Spleen (tissue), 11 donors: ENCODE data around the gene TRAM2. TPM values are rescaled to one million over a fixed set of nuclear protein-coding genes. Genes with fewer than 3 reads are reported as not detected.

ENCODE experiments used
- DNase-seq: peaks from one replicate; pipeline ENCODE4 v3.0.0-alpha.2; 2020
- H3K27ac ChIP-seq, 8 donors: fragments of 200-600 bp; sonication (generic) in 7 of 8; 1 replicate in 4 of 8; 2 replicates in 4 of 8; pipeline versions ENCODE4 v1.5.0 to v1.8.0; 2016 to 2021; ENCODE audit warnings: inconsistent platforms in 4 of 8, mild to moderate bottlenecking in 4 of 8, moderate library complexity in 1 of 8
- H3K27me3 ChIP-seq, 7 donors: fragments of 200-600 bp; sonication (generic) in 6 of 7; replicated peaks in 1 of 7; 1 replicate in 4 of 7; 2 replicates in 3 of 7; pipeline versions ENCODE4 v1.5.0 to v1.8.0; 2016 to 2021; ENCODE audit warnings: inconsistent platforms in 3 of 7, mild to moderate bottlenecking in 1 of 7
- H3K36me3 ChIP-seq, 6 donors: fragments of 200-600 bp; sonication (generic) in 5 of 6; 1 replicate in 4 of 6; 2 replicates in 2 of 6; pipeline versions ENCODE4 v1.5.0 to v1.8.0; 2016 to 2021; ENCODE audit warnings: inconsistent platforms in 2 of 6
- H3K4me1 ChIP-seq, 6 donors: fragments of 200-600 bp; sonication (generic) in 5 of 6; 1 replicate in 3 of 6; 2 replicates in 3 of 6; pipeline versions ENCODE4 v1.5.0 to v1.8.0; 2016 to 2021; ENCODE audit warnings: inconsistent platforms in 3 of 6
- H3K4me3 ChIP-seq, 8 donors: fragments of 200-600 bp; sonication (generic) in 7 of 8; 1 replicate in 4 of 8; 2 replicates in 4 of 8; pipeline versions ENCODE4 v1.5.0 to v1.8.0; 2016 to 2021; ENCODE audit warnings: inconsistent platforms in 4 of 8, mild to moderate bottlenecking in 4 of 8, moderate library complexity in 2 of 8
- H3K9me3 ChIP-seq, 8 donors: fragments of 200-600 bp; sonication (generic) in 7 of 8; 1 replicate in 4 of 8; 2 replicates in 4 of 8; pipeline versions ENCODE4 v1.5.0 to v1.8.0; 2016 to 2021; ENCODE audit warnings: inconsistent platforms in 4 of 8
- POLR2A ChIP-seq, 3 donors: fragments of 450-650 bp; IDR thresholded peaks; one replicate each; pipeline ENCODE4 v1.5.1; 2017; ENCODE audit warnings: antibody characterized with exemption in 3 of 3, mild to moderate bottlenecking in 1 of 3
- POLR2AphosphoS5 ChIP-seq, 3 donors: sonication (generic); formaldehyde crosslinking; IDR thresholded peaks; one replicate each; pipeline ENCODE4 v1.5.1; 2017; ENCODE audit warnings: antibody characterized with exemption in 3 of 3
- WGBS, 5 donors: extraction: QIAGEN DNeasy Blood & Tissue Kit in 3 of 5; methylation state at CpG; one replicate each; pipeline versions ENCODE4 v1.1.5 to v1.1.7; 2013 to 2018; 5-methylcytosine and 5-hydroxymethylcytosine counted together
- intact Hi-C: fragments of 100-400 bp; cut with DNase I; formaldehyde crosslinking; loops from one replicate; pipeline ENCODE4 v1.15.0; 2023; ENCODE audit warnings: low total_unique reads
- polyA plus RNA-seq, 3 donors: library from polyadenylated mRNA; stranded (reverse); fragments of 200-250 nt; gene quantifications; one replicate each; pipeline ENCODE4 v1.2.1, GENCODE V29; 2013
- total RNA-seq, 7 donors: library from RNA; depleted of rRNA in 3 of 7; stranded (reverse); fragments of >200 nt in 3 of 7; fragmentation: NEBNext Ultra II Directional in 4 of 7; extraction: Animal tissue kit (Norgen Biotek cat#: 25700) in 4 of 7; gene quantifications; one replicate each; pipeline versions ENCODE4 v1.1.0 to v1.2.1, GENCODE V29; 2016 to 2021
- TF ChIP-seq, protein P1 (sequence below), 11 experiments: fragments of 200-600 bp in 7 of 11; fragments of 450-650 bp in 4 of 11; sonication (generic) in 4 of 11; IDR thresholded peaks in 8 of 11; conservative IDR thresholded peaks in 3 of 11; 1 replicate in 7 of 11; 2 replicates in 4 of 11; pipeline versions ENCODE4 v1.4.0 to v1.8.0; 2016 to 2021; ENCODE audit warnings: antibody characterized with exemption in 11 of 11, inconsistent platforms in 4 of 11, mild to moderate bottlenecking in 1 of 11
- donor health status: healthy with polysubstance abuse.
- donor health status: DM: no; HTN: no; CAD: no; lungs with moderate emphysema.
- donor health status: DM: no; HTN: no; CAD: no.
- donor health status: Bipolar disorder and iron deficiency.
- donor health status: healthy.
- donor health status: DM: no; HTN: no; CAD: no.
- donor health status: DM: yes; HTN: yes; CAD: no.

The TRAM2 gene
- total and polyA plus RNA-seq, 10 donors: 1.8 to 47.7 (median 32.3) TPM

GRCh38 chr6:52507557-52508260, 69.2 kb downstream of the TRAM2 start:
- Histone ChIP-seq H3K4me3 (no peak overlapping the region), H3K27me3 (no peaks in the 10 kb centered on the region), H3K9me3 (no peaks in the 10 kb centered on the region), H3K36me3 (peaks cover 0 to 100% (median 57%) of the 10 kb centered on the region in 6 donors), H3K27ac (no peak overlapping the region), H3K4me1 (peaks cover 2 to 48% (median 23%) of the 10 kb centered on the region in 6 donors)
- WGBS, 5 donors: 88 to 99% (median 94%) methylated on average over 3 of the region's 3 CpGs
- intact Hi-C loops: no loop called here
- TF ChIP-seq, protein P1, sequence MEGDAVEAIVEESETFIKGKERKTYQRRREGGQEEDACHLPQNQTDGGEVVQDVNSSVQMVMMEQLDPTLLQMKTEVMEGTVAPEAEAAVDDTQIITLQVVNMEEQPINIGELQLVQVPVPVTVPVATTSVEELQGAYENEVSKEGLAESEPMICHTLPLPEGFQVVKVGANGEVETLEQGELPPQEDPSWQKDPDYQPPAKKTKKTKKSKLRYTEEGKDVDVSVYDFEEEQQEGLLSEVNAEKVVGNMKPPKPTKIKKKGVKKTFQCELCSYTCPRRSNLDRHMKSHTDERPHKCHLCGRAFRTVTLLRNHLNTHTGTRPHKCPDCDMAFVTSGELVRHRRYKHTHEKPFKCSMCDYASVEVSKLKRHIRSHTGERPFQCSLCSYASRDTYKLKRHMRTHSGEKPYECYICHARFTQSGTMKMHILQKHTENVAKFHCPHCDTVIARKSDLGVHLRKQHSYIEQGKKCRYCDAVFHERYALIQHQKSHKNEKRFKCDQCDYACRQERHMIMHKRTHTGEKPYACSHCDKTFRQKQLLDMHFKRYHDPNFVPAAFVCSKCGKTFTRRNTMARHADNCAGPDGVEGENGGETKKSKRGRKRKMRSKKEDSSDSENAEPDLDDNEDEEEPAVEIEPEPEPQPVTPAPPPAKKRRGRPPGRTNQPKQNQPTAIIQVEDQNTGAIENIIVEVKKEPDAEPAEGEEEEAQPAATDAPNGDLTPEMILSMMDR (IDR thresholded peaks at IDR 0.05 in 8 of 11, conservative IDR thresholded peaks at IDR 0.05 in 3 of 11): no peak
- TF ChIP-seq POLR2A (IDR thresholded peaks at IDR 0.05) (no peak), POLR2AphosphoS5 (IDR thresholded peaks at IDR 0.05) (no peak)
- no peak for DNase-seq

DNA sequence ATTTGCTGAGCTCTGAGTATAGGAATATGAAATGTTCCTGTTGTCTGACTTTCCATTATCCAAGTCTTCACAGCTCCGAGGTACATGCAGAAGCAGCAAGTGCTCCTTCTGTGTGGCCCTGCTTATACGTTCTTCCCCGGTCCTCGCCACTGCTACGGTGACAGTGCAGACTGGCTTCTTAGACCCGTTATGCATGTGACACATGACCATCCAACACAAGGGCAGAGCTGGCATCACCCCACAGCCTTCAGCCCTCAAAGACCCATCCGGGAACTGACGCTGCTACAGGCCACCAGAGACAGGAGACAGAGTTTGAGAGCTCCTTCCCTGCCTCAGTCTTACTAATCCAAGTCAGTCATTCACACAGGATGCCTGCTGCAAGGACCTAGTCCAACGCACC, 70.4 kb downstream of the TRAM2 start:
- no peak overlapping the region for H3K27ac ChIP-seq
- DNase-seq: no peak
- intact Hi-C loops: no loop called here
- H3K36me3 ChIP-seq: peaks cover 0 to 100% (median 64%) of the 10 kb centered on the region in 6 donors
- no peak overlapping the region for H3K4me3 ChIP-seq
- TF ChIP-seq POLR2A (IDR thresholded peaks at IDR 0.05) (no peak), POLR2AphosphoS5 (IDR thresholded peaks at IDR 0.05) (no peak)
- TF ChIP-seq, protein P1 (IDR thresholded peaks at IDR 0.05 in 8 of 11, conservative IDR thresholded peaks at IDR 0.05 in 3 of 11): no peak
- H3K27me3 ChIP-seq: no peaks in the 10 kb centered on the region
- H3K4me1 ChIP-seq: peaks cover 0 to 35% (median 18%) of the 10 kb centered on the region in 6 donors
- WGBS, 5 donors: 85 to 91% (median 85%) methylated on average over 9 of the region's 9 CpGs
- H3K9me3 ChIP-seq: no peaks in the 10 kb centered on the region

- no peak overlapping the region for H3K27ac ChIP-seq
- WGBS, 5 donors: 82 to 86% (median 84%) methylated on average over 16 of the region's 16 CpGs
- H3K4me3 ChIP-seq: no peak overlapping the region
- H3K4me1 ChIP-seq: peaks cover 0 to 32% (median 18%) of the 10 kb centered on the region in 6 donors
- intact Hi-C loops: no loop called here
- H3K36me3 ChIP-seq: peaks cover 0 to 99% (median 64%) of the 10 kb centered on the region in 6 donors
- TF ChIP-seq POLR2AphosphoS5 (IDR thresholded peaks at IDR 0.05): no peak
- TF ChIP-seq, protein P1 (IDR thresholded peaks at IDR 0.05 in 8 of 11, conservative IDR thresholded peaks at IDR 0.05 in 3 of 11): peak in 4 of 11 experiments; percentile 16 to 39 (median 30)
- H3K27me3 ChIP-seq: no peaks in the 10 kb centered on the region
- DNase-seq: no peak
- no peaks in the 10 kb centered on the region for H3K9me3 ChIP-seq
These were observed 71.0 kb downstream of the TRAM2 start for GRCh38 chr6:52505726-52506409.

DNA sequence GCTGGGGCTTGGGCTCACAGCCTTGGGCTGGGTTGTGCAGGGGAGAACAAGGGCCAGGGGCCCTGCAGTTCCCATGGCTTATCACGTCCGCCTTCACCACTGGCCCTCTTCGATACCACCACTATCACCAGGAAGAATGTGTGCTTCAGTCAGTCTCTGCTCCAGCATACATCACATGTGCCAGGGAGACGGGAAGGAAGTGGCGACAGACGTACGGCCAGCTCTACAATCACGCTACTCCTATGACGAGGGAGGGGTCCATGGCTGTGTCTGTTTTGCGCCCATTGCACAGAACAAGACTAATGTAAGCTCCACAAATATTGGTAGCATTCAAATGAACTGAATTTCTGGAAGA, 72.1 kb downstream of the TRAM2 start:
- Histone ChIP-seq H3K4me3 (no peak overlapping the region), H3K36me3 (peaks cover 0 to 99% (median 59%) of the 10 kb centered on the region in 6 donors), H3K27me3 (no peaks in the 10 kb centered on the region), H3K27ac (peak overlapping the region in 5 of 8 donors; percentile 39 to 66 (median 58)), H3K9me3 (no peaks in the 10 kb centered on the region), H3K4me1 (peaks cover 0 to 32% (median 18%) of the 10 kb centered on the region in 6 donors)
- no peak for TF ChIP-seq POLR2AphosphoS5 (IDR thresholded peaks at IDR 0.05)
- TF ChIP-seq, protein P1 (IDR thresholded peaks at IDR 0.05 in 8 of 11, conservative IDR thresholded peaks at IDR 0.05 in 3 of 11): no peak
- TF ChIP-seq POLR2A (IDR thresholded peaks at IDR 0.05): no peak
- intact Hi-C loops: no loop called here
- 55 to 73% (median 56%) methylated on average over 8 to 10 of the region's 10 CpGs for WGBS, 5 donors
- no peak for DNase-seq
